GM12878 (cell line): Measurements from ENCODE around the gene PRKCD.

Experiments
- BHLHE40 ChIP-seq, 2 experiments: fragments of 450-650 bp in 1 of 2; IDR thresholded peaks; 2 replicates each; pipeline ENCODE4 v1.6.1; 2011 to 2017; ENCODE audit warnings: low read depth in 2 of 2, borderline replicate concordance in 1 of 2, improper control_type of control experiment in 1 of 2, low read length in 1 of 2, mild to moderate bottlenecking in 1 of 2
- CEBPB ChIP-seq, 2 experiments: fragments of 150-350 bp in 1 of 2; IDR thresholded peaks; 2 replicates each; pipeline ENCODE4 v1.6.1; 2012 to 2014; ENCODE audit warnings: low read depth in 2 of 2, low read length in 2 of 2, borderline replicate concordance in 1 of 2, inconsistent platforms in 1 of 2
- CTCF ChIP-seq, 3 experiments: IDR thresholded peaks in 2 of 3; conservative IDR thresholded peaks in 1 of 3; 2 replicates each; pipeline ENCODE4 v1.5.1; 2011; ENCODE audit warnings: low read depth in 3 of 3, low read length in 3 of 3, mild to moderate bottlenecking in 3 of 3, control low read depth in 2 of 3, moderate library complexity in 2 of 3, inconsistent platforms in 1 of 3, mixed read lengths in 1 of 3; ENCODE audit not compliant: control insufficient read depth in 2 of 3, insufficient read depth in 1 of 3; ENCODE audit errors: extremely low read depth in 1 of 3
- E4F1 ChIP-seq: fragments of 450-650 bp; IDR thresholded peaks from 2 replicates; pipeline ENCODE4 v1.6.1; 2018; ENCODE audit warnings: borderline replicate concordance, mild to moderate bottlenecking; ENCODE audit not compliant: partially characterized antibody
- EZH2 ChIP-seq: IDR thresholded peaks from 2 replicates; pipeline ENCODE4 v1.6.1; 2012; ENCODE audit warnings: low read depth, mild to moderate bottlenecking, control low read depth, inconsistent platforms, low read length, borderline replicate concordance; ENCODE audit not compliant: control insufficient read depth
- NFXL1 ChIP-seq: fragments of 450-650 bp; IDR thresholded peaks from 2 replicates; pipeline ENCODE4 v1.6.1; 2017; ENCODE audit warnings: antibody characterized with exemption, mild to moderate bottlenecking, borderline replicate concordance
- NRF1 ChIP-seq: conservative IDR thresholded peaks from 2 replicates; pipeline ENCODE4 v1.6.1; 2011; ENCODE audit warnings: mild to moderate bottlenecking, low read depth, low read length, improper control_type of control experiment
- POLR2A ChIP-seq: IDR thresholded peaks from 2 replicates; pipeline ENCODE4 v1.6.1; 2011; ENCODE audit warnings: low read depth, mild to moderate bottlenecking, low read length
- RAD51 ChIP-seq: fragments of 450-650 bp; IDR thresholded peaks from 2 replicates; pipeline ENCODE4 v1.6.1; 2016; ENCODE audit warnings: moderate library complexity, mild to moderate bottlenecking, inconsistent platforms
- SIN3A ChIP-seq: IDR thresholded peaks from 2 replicates; pipeline ENCODE4 v1.6.1; 2012; ENCODE audit warnings: low read depth, low read length, improper control_type of control experiment
- TBL1XR1 ChIP-seq: IDR thresholded peaks from 2 replicates; pipeline ENCODE4 v1.6.1; 2012; ENCODE audit warnings: low read depth, low read length, improper control_type of control experiment

GRCh38 chr3:53190659-53191058, 29.6 kb downstream of the PRKCD start:
- TF ChIP-seq SIN3A: no peak
- TF ChIP-seq CTCF (IDR thresholded peaks at IDR 0.05 in 2 of 3, conservative IDR thresholded peaks at IDR 0.05 in 1 of 3; ENCODE audit: control insufficient read depth in 2 of 3, extremely low read depth in 1 of 3, insufficient read depth in 1 of 3, low read depth in 3 of 3, low read length in 3 of 3): no peak
- TF ChIP-seq NRF1: no peak
- TF ChIP-seq NFXL1: no peak
- 0 out of 2 replicates have a peak, but pooled peaks have one; percentile 41 for TF ChIP-seq POLR2A
- no peak for TF ChIP-seq BHLHE40 (IDR thresholded peaks at IDR 0.05; ENCODE audit: borderline replicate concordance in 1 of 2, low read depth in 2 of 2, low read length in 1 of 2)
- TF ChIP-seq EZH2: no peak
- no peak for TF ChIP-seq E4F1
- no peak for TF ChIP-seq TBL1XR1
- no peak for TF ChIP-seq CEBPB (IDR thresholded peaks at IDR 0.05; ENCODE audit: borderline replicate concordance in 1 of 2, low read depth in 2 of 2, low read length in 2 of 2)
- no peak for TF ChIP-seq RAD51
